Neutrophil (primary cell): ENCODE results near the gene SEPTIN12.

Source experiments
- H3K27ac ChIP-seq: fragments of 200-600 bp; sonication (generic); 2 replicates; pipeline ENCODE4 v1.5.1; 2016; ENCODE audit warnings: mild to moderate bottlenecking, moderate library complexity
- H3K27me3 ChIP-seq: fragments of 200-600 bp; sonication (generic); 2 replicates; pipeline ENCODE4 v1.6.0; 2016; ENCODE audit warnings: mild to moderate bottlenecking
- H3K36me3 ChIP-seq: fragments of 200-600 bp; sonication (generic); 2 replicates; pipeline ENCODE4 v1.5.1; 2017
- H3K4me1 ChIP-seq, 2 experiments: fragments of 200-600 bp in 1 of 2; sonication (generic) in 1 of 2; 1 replicate in 1 of 2; 2 replicates in 1 of 2; pipeline versions ENCODE4 v1.5.1 to v1.6.1; 2013 to 2016; ENCODE audit warnings: low read depth in 1 of 2, low read length in 1 of 2, mild to moderate bottlenecking in 1 of 2, moderate library complexity in 1 of 2; ENCODE audit not compliant: control insufficient read depth in 1 of 2, insufficient read depth in 1 of 2
- H3K4me3 ChIP-seq, 2 experiments: fragments of 200-600 bp in 1 of 2; sonication (generic) in 1 of 2; 1 replicate in 1 of 2; 2 replicates in 1 of 2; pipeline ENCODE4 v1.5.1; 2013 to 2016; ENCODE audit warnings: low read depth in 1 of 2, low read length in 1 of 2, mild to moderate bottlenecking in 1 of 2, moderate library complexity in 1 of 2
- H3K9me3 ChIP-seq: fragments of 200-600 bp; sonication (generic); 2 replicates; pipeline ENCODE4 v1.5.1; 2016
- TF ChIP-seq, protein P1 (sequence below): fragments of 200-600 bp; sonication (generic); IDR thresholded peaks from 2 replicates; pipeline ENCODE4 v1.5.1; 2016; ENCODE audit warnings: antibody characterized with exemption

Gene SEPTIN12

DNA sequence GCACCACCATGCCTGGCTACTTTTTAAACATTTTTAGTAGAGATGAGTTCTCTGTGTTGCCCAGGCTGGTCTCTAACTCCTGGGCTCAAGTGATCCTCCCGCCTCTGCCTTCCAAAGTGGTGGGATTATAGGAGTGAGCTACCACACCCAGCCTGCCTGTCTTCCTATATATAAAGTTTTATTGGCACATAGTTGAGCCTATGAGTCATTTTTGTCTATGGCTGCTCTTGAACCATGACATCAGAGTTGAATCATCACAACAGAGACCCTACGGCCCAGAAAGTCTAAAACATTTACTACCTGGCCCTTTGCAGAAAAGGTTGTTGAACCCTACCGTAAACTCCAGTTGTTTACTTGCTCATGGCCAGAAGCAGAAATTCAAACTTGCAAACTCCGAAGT is 7.9 kb downstream of the SEPTIN12 start:
- Histone ChIP-seq H3K9me3 (no peaks in the 10 kb centered on the region), H3K27ac (no peak overlapping the region), H3K4me3 (no peak overlapping the region), H3K4me1 (peaks cover under 1 to 9% of the 10 kb centered on the region in 2 experiments), H3K36me3 (no peaks in the 10 kb centered on the region), H3K27me3 (no peaks in the 10 kb centered on the region)
- TF ChIP-seq, protein P1, sequence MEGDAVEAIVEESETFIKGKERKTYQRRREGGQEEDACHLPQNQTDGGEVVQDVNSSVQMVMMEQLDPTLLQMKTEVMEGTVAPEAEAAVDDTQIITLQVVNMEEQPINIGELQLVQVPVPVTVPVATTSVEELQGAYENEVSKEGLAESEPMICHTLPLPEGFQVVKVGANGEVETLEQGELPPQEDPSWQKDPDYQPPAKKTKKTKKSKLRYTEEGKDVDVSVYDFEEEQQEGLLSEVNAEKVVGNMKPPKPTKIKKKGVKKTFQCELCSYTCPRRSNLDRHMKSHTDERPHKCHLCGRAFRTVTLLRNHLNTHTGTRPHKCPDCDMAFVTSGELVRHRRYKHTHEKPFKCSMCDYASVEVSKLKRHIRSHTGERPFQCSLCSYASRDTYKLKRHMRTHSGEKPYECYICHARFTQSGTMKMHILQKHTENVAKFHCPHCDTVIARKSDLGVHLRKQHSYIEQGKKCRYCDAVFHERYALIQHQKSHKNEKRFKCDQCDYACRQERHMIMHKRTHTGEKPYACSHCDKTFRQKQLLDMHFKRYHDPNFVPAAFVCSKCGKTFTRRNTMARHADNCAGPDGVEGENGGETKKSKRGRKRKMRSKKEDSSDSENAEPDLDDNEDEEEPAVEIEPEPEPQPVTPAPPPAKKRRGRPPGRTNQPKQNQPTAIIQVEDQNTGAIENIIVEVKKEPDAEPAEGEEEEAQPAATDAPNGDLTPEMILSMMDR = no peak

DNA sequence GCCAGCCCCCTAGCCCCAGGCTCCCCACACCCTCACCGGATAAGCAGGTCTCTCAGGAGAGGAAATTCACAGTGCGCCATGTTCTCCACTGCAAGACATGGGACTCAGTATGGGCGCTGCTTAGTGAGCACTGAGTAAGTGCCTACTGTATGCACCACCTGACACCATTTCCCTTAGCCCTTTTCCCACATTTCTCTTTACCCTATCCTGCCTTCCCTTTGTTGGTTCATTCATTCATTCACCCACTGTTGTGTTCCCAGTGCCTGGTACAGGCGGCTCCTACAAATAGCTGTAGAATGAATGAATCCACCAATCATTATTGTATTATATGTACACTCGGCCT is 10.1 kb downstream of the SEPTIN12 start:
- H3K9me3 ChIP-seq = no peaks in the 10 kb centered on the region
- peaks cover 11 to 18% of the 10 kb centered on the region in 2 experiments for H3K4me1 ChIP-seq
- TF ChIP-seq, protein P1 = no peak

GRCh38 chr16:4777339-4778049 is 10.7 kb downstream of the SEPTIN12 start:
- peaks cover 11 to 18% of the 10 kb centered on the region in 2 experiments for H3K4me1 ChIP-seq
- TF ChIP-seq, protein P1 = no peak
- H3K4me3 ChIP-seq = no peak overlapping the region
- H3K27ac ChIP-seq = no peak overlapping the region
- no peaks in the 10 kb centered on the region for H3K27me3 ChIP-seq
- no peaks in the 10 kb centered on the region for H3K36me3 ChIP-seq
- H3K9me3 ChIP-seq = no peaks in the 10 kb centered on the region

More for the DNA sequence above, 10.1 kb downstream of the SEPTIN12 start:
- H3K27me3 ChIP-seq = no peaks in the 10 kb centered on the region
- H3K4me3 ChIP-seq = no peak overlapping the region
- no peaks in the 10 kb centered on the region for H3K36me3 ChIP-seq
- no peak overlapping the region for H3K27ac ChIP-seq

DNA sequence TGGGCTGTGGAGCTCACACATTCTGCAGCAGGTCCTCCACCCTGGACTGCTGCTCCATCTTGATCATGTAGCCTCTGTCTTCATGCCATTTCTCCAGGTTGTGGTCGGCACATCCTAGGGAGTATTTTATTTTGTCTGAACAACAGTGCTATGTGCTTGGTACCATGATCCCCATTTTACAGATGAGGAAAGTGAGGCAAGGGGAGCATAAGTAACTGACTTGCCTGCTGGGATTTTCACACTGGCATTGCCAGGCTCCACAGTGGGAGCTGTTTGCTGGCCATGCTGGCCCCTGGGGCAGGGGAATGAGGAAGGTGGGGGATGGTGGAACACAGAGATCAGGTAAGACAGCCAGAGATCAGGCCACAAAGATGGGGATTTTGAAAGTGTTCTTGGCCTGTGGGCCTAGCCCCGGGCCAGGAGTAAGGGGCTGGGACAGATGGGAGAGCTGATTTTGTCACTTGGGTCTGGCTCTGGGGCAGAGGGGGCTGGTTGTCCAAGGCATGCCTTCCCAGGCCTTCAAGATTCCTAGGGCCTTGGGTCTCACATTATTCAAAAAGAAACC is 11.9 kb downstream of the SEPTIN12 start:
- TF ChIP-seq, protein P1 = no peak
- Histone ChIP-seq H3K27ac (no peak overlapping the region), H3K27me3 (no peaks in the 10 kb centered on the region), H3K4me1 (peaks cover 11 to 17% of the 10 kb centered on the region in 2 experiments), H3K4me3 (no peak overlapping the region), H3K9me3 (no peaks in the 10 kb centered on the region), H3K36me3 (no peaks in the 10 kb centered on the region)

DNA sequence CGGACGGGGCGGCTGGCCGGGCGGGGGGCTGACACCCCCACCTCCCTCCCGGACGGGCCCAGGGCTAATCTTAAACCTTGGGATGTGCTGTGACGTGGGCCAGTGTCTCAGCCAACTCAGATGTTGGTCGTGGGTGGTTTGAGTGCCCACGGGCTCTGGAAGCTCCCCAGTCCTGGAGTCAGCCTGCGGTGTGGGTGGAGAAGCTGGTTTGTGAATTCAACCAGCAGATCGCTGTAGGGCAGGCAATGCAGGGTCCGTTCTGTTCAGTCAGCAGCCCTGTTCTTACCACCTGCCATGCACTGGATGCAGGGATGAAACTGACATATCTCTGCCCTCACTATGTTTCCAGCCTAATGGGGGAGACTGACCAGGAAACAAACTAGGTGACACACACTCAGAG is 13.1 kb downstream of the SEPTIN12 start:
- no peaks in the 10 kb centered on the region for H3K36me3 ChIP-seq
- no peak overlapping the region for H3K27ac ChIP-seq
- H3K4me1 ChIP-seq = peaks cover 11% of the 10 kb centered on the region in 2 experiments
- H3K9me3 ChIP-seq = no peaks in the 10 kb centered on the region
- no peaks in the 10 kb centered on the region for H3K27me3 ChIP-seq
- TF ChIP-seq, protein P1 = no peak
- no peak overlapping the region for H3K4me3 ChIP-seq
